GM12864 (cell line): ENCODE measurements around the gene GJD3.
A peak's percentile ranks its signal among the peaks of the same experiment; 100 is the strongest.
"Not testable (repeated sequence)": the region's sequence is repeated elsewhere in the genome, so short reads cannot be mapped to it uniquely, and the experiment has no call there.

Experiments used
- DNase-seq: peaks from one replicate; pipeline ENCODE4 v3.0.0-alpha.2; 2011; ENCODE audit warnings: low read depth
- H3K4me3 ChIP-seq: 2 replicates; pipeline ENCODE4 v1.5.1; 2011; ENCODE audit warnings: mild to moderate bottlenecking, low read depth, low read length, control low read depth
- TF ChIP-seq, protein P1 (sequence below): IDR thresholded peaks from 2 replicates; pipeline ENCODE4 v1.5.1; 2011; ENCODE audit warnings: low read depth, mild to moderate bottlenecking, moderate library complexity, low read length, control low read depth, inconsistent platforms; ENCODE audit errors: missing control alignments

The GJD3 gene, protein sequence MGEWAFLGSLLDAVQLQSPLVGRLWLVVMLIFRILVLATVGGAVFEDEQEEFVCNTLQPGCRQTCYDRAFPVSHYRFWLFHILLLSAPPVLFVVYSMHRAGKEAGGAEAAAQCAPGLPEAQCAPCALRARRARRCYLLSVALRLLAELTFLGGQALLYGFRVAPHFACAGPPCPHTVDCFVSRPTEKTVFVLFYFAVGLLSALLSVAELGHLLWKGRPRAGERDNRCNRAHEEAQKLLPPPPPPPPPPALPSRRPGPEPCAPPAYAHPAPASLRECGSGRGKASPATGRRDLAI

DNA sequence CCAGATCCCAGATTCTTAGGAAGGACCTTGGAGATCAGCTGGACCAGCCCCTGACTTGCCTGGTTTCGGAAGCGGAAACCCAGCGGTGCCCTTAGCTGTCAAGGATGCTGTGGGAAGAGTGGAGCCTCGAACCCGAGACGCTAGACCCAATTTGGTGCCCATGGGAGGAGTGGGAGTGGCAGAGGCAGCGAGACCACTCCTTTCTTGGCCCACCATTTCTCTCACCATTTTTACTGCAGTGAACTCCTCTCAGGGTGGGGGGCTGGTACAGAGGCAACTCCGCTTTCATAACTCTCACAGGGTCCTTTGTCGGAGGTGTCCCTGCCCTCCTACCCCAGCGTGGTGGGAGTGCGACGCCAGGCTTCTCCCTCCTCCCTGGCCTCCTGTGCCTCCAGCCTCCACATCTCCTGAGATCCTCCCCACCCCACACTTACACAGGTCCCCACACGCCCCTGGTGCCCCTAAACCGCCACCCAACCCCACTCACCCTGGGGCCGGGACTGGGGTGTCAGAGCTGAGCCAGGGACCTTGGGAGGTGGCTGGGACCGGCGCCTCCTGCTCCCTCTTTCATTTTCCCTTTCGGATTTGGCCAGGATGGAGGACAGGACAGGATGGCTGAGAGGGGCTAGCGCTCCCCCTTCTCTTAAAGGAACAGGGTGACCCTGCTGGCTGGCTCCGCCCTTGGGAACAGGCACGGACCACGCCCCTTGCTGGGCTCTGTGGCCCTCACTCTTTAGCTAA is at the start of gene GJD3:
TSS of gene GJD3 (minus strand) at position 617 of the 741 bp plus-strand sequence. CDS start 922 bp downstream, outside the sequence.
- TF ChIP-seq, protein P1, sequence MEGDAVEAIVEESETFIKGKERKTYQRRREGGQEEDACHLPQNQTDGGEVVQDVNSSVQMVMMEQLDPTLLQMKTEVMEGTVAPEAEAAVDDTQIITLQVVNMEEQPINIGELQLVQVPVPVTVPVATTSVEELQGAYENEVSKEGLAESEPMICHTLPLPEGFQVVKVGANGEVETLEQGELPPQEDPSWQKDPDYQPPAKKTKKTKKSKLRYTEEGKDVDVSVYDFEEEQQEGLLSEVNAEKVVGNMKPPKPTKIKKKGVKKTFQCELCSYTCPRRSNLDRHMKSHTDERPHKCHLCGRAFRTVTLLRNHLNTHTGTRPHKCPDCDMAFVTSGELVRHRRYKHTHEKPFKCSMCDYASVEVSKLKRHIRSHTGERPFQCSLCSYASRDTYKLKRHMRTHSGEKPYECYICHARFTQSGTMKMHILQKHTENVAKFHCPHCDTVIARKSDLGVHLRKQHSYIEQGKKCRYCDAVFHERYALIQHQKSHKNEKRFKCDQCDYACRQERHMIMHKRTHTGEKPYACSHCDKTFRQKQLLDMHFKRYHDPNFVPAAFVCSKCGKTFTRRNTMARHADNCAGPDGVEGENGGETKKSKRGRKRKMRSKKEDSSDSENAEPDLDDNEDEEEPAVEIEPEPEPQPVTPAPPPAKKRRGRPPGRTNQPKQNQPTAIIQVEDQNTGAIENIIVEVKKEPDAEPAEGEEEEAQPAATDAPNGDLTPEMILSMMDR, result no peak
- DNase-seq, result no peak
- peak within 1 kb of the TSS; percentile 61 for H3K4me3 ChIP-seq

DNA sequence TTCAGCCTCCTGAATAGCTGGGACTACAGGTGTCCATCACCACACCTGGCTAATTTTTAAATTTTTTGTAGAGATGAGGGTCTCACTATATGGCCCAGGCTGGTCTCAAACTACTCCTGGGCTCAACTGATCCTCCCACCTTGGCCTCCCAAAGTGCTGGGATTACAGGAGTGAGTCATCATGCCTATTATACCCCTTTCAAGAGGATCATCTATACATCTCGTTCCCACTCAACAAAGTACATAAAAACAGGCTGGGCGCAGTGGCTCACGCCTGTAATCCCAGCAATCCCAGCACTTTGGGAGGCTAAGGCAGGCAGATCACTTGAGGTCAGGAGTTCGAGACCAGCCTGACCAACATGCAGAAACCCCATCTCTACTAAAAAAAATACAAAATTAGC is 49.8 kb upstream of the GJD3 start:
- not testable (repeated sequence) for DNase-seq, H3K4me3 ChIP-seq

DNA sequence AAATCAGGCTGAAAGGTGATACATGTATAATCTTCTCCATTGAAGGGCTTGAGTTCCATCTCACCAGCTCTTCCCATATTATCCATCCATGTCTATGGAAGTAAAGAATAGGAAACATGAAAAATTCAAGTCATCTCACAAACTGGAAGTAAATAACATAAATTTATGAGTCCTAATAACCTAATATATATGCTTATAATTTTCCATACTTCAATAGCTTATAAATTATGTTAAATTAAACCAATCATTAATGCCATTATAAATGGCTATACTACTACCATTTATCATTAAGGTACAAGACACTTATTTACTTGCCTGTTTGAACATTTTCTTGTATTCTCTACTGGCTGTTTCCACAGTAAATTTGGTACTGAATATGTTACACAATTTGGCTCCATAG is 48.3 kb upstream of the GJD3 start:
- TF ChIP-seq, protein P1, result no peak
- H3K4me3 ChIP-seq, result no peak overlapping the region
- DNase-seq, result no peak

DNA sequence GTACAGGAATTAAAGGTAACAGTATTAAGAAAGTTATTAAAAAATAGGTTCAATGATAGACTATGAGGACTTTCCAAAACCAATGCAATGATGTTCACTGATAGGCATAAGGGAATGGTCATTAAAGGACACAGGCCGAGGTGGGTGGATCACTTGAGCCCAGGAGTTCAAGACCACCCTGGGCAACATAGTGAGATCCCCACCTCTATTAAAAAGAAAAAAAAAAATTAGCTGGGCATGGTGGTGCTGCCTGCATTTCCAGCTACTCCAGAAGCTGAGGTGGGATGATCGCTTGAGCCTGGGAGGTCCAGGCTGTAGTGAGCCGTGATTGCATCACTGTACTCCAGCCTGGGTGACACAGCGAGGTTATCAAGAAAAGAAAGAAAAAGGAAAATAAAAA is 47.3 kb upstream of the GJD3 start:
- no peak for DNase-seq
- TF ChIP-seq, protein P1, result no peak
- no peak overlapping the region for H3K4me3 ChIP-seq

DNA sequence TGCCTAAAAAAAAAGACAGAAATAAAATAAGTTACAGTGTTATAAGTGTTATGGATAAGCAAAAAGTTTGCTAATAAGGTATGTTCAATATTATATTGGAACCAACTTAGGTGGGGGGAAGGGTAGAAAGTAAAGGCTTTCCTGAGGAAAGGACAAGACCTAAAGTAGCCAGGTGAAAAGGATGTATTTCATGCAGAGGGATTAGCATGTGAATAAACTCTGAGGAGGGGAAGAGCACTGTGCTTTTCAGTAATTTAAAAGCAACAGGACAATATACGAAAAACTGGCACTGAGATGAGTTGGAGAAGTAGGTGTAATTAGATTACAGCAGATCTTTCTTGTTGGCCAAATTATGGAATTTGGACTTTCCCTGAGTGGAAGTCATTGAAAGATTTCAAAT is 45.5 kb upstream of the GJD3 start:
- TF ChIP-seq, protein P1, result no peak
- H3K4me3 ChIP-seq, result no peak overlapping the region
- no peak for DNase-seq

DNA sequence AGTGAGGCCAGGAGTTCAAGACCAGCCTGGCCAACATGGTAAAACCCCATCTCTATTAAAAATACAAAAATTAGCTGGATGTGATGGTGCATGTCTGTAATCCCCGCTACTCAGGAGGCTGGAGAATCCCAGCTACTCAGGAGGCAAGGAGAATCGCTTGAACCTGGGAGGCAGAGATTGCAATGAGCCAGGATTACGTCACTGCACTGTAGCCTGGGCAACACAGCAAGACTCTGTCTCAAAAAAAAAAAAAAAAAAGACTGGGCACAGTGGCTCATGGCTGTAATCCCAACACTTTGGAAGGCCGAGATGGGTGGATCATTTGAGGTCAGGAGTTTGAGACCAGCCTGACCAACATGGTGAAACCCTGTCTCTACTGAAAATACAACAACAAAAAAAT is 45.0 kb upstream of the GJD3 start:
- DNase-seq, H3K4me3 ChIP-seq: not testable (repeated sequence)

DNA sequence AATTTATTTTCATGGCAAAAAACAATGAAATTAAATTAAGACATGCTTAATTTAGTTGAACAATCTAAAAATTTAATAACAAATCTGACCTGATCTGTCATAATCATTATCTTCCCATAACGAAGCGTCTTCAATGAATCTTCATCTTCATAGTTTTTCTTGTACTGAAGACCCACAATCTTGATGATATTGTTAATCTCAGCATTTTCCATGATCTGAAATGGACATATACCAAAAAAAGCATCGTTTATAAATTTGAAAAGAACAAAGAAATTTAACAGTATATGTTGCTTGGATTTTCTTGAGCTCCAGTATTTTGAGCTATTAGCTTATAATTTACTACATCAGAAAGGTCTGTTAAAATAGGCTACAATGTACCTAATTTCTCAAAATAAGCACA is 42.9 kb upstream of the GJD3 start:
- DNase-seq, result no peak
- TF ChIP-seq, protein P1, result no peak
- no peak overlapping the region for H3K4me3 ChIP-seq

DNA sequence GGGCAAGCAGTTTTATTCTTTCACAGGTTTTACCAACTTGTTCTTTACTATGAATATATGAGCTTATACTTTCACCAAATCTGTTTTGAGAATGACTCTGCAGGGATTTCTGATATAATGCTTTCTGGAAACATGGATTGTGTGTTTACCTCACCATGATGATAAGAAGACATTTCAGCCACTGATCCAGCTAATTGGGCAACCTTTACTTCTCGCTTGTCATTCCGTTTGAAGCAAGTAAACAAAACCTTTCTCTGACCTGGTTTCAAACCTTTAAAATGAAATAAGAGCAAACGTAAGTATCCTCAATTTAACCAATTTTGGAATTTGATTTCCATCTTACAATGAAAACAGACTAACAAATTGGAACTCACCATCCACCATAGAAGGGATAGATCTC is 39.5 kb upstream of the GJD3 start:
- DNase-seq, result no peak
- H3K4me3 ChIP-seq, result no peak overlapping the region
- TF ChIP-seq, protein P1, result no peak
